SK-N-SH (cell line): ENCODE measurements around the gene POLR3B. TPM values are rescaled to one million over a fixed set of nuclear protein-coding genes. Genes with fewer than 3 reads are reported as not detected.

Experiments used
- CTCF ChIA-PET: fragments of 300-600, 350-600 bp; formaldehyde crosslinking; extraction: SDS; loops from one replicate; lab custom pipeline; 2021; lab: Yijun Ruan, JAX
- POLR2A ChIA-PET: fragments of 350-600 bp; sonication (Branson Sonifier 250); formaldehyde crosslinking; extraction: SDS; loops from one replicate; lab custom pipeline; 2020; ENCODE audit warnings: antibody characterized with exemption, inconsistent platforms; lab: Yijun Ruan, JAX
- DNase-seq: peaks from one replicate; pipeline ENCODE4 v3.0.0; 2012
- H2AFZ ChIP-seq: fragments of 200-600 bp; sonication (generic); 2 replicates; pipeline ENCODE4 v1.8.1; 2016; ENCODE audit warnings: antibody characterized with exemption, mild to moderate bottlenecking, low read depth
- H3F3A ChIP-seq: fragments of 200-600 bp; sonication (generic); replicated peaks from 2 replicates; pipeline ENCODE3; 2016; ENCODE audit warnings: antibody characterized with exemption, mild to moderate bottlenecking; ENCODE audit not compliant: insufficient read depth
- H3K27ac ChIP-seq, 2 experiments: fragments of 200-500 bp in 1 of 2; fragments of 200-600 bp in 1 of 2; sonication (Bioruptor generic) in 1 of 2; sonication (generic), shearing (Covaris generic) in 1 of 2; 2 replicates each; pipeline versions ENCODE4 v1.5.1 to v1.6.1; 2014 to 2016; ENCODE audit warnings: low read depth in 2 of 2, inconsistent platforms in 1 of 2, low read length in 1 of 2, mild to moderate bottlenecking in 1 of 2, mixed read lengths in 1 of 2
- H3K27me3 ChIP-seq: fragments of 200-600 bp; sonication (generic), shearing (Covaris generic); 2 replicates; pipeline ENCODE4 v1.6.1; 2016; ENCODE audit warnings: mixed run types; ENCODE audit not compliant: insufficient read depth
- H3K36me3 ChIP-seq, 2 experiments: fragments of 200-500 bp in 1 of 2; fragments of 200-600 bp in 1 of 2; sonication (Bioruptor generic) in 1 of 2; sonication (generic) in 1 of 2; replicated peaks in 1 of 2; 2 replicates each; pipeline versions ENCODE3 to v1.5.1; 2014 to 2016; ENCODE audit warnings: low read length in 1 of 2, mild to moderate bottlenecking in 1 of 2; ENCODE audit not compliant: insufficient read depth in 2 of 2, control insufficient read depth in 1 of 2
- H3K4me1 ChIP-seq, 2 experiments: fragments of 200-500 bp in 1 of 2; fragments of 200-600 bp in 1 of 2; sonication (Bioruptor generic) in 1 of 2; sonication (generic), shearing (Covaris generic) in 1 of 2; 2 replicates each; pipeline versions ENCODE4 v1.5.1 to v1.6.1; 2014 to 2016; ENCODE audit warnings: low read depth in 1 of 2, low read length in 1 of 2, mixed run types in 1 of 2; ENCODE audit not compliant: insufficient read depth in 2 of 2, control insufficient read depth in 1 of 2
- H3K4me2 ChIP-seq: fragments of 200-600 bp; sonication (generic), shearing (Covaris generic); 2 replicates; pipeline ENCODE4 v1.6.1; 2017; ENCODE audit warnings: mixed run types
- H3K4me3 ChIP-seq, 2 experiments: fragments of 200-500 bp in 1 of 2; fragments of 200-600 bp in 1 of 2; sonication (Bioruptor generic) in 1 of 2; sonication (generic), shearing (Covaris generic) in 1 of 2; 2 replicates each; pipeline versions ENCODE4 v1.5.1 to v1.8.1; 2014 to 2016; ENCODE audit warnings: low read depth in 2 of 2, inconsistent platforms in 1 of 2, low read length in 1 of 2, mild to moderate bottlenecking in 1 of 2, mixed read lengths in 1 of 2, moderate library complexity in 1 of 2
- H3K79me2 ChIP-seq: fragments of 200-600 bp; sonication (generic); 2 replicates; pipeline ENCODE4 v1.8.1; 2017; ENCODE audit warnings: mild to moderate bottlenecking; ENCODE audit not compliant: insufficient read depth
- H3K9ac ChIP-seq: fragments of 200-600 bp; sonication (generic); 2 replicates; pipeline ENCODE4 v1.6.1; 2017; ENCODE audit warnings: mixed run types
- H3K9me2 ChIP-seq: fragments of 200-600 bp; sonication (generic); 2 replicates; pipeline ENCODE4 v1.6.1; 2017; ENCODE audit warnings: mixed run types
- H3K9me3 ChIP-seq: fragments of 200-600 bp; sonication (generic); 2 replicates; pipeline ENCODE4 v1.6.1; 2017; ENCODE audit warnings: mixed run types, mild to moderate bottlenecking, moderate library complexity
- H4K20me1 ChIP-seq: fragments of 200-600 bp; sonication (generic); 2 replicates; pipeline ENCODE4 v1.6.1; 2017; ENCODE audit warnings: mild to moderate bottlenecking, mixed run types; ENCODE audit not compliant: insufficient read depth
- CTCF ChIP-seq: fragments of 200-600 bp; sonication (generic); IDR thresholded peaks from 2 replicates; pipeline ENCODE4 v1.6.1; 2017; ENCODE audit warnings: antibody characterized with exemption, mild to moderate bottlenecking, moderate library complexity
- EZH2phosphoT487 ChIP-seq: fragments of 200-600 bp; sonication (generic); IDR thresholded peaks from 2 replicates; pipeline ENCODE4 v1.6.1; 2017; ENCODE audit warnings: low read depth, mixed run types, mild to moderate bottlenecking, antibody characterized with exemption, moderate library complexity, borderline replicate concordance
- FOSL2 ChIP-seq: IDR thresholded peaks from 2 replicates; pipeline ENCODE4 v1.4.0; 2012; ENCODE audit warnings: low read depth, mild to moderate bottlenecking, moderate library complexity, borderline replicate concordance
- FOXJ3 ChIP-seq: sonication (generic); formaldehyde crosslinking; IDR thresholded peaks from 2 replicates; pipeline ENCODE4 v1.5.1; 2020; ENCODE audit warnings: mild to moderate bottlenecking, missing genetic modification reagents
- FOXM1 ChIP-seq: IDR thresholded peaks from 2 replicates; pipeline ENCODE4 v1.4.0; 2012; ENCODE audit warnings: low read depth, mild to moderate bottlenecking
- GABPA ChIP-seq: IDR thresholded peaks from 2 replicates; pipeline ENCODE4 v1.4.0; 2012; ENCODE audit warnings: low read depth, mild to moderate bottlenecking
- GATA2 ChIP-seq: sonication (generic); formaldehyde crosslinking; IDR thresholded peaks from 2 replicates; pipeline ENCODE4 v1.5.0; 2020; ENCODE audit warnings: mild to moderate bottlenecking, missing genetic modification reagents
- JUND ChIP-seq: IDR thresholded peaks from 2 replicates; pipeline ENCODE4 v1.4.0; 2012
- MEF2A ChIP-seq: IDR thresholded peaks from 2 replicates; pipeline ENCODE4 v1.4.0; 2012; ENCODE audit warnings: low read depth, borderline replicate concordance
- MXI1 ChIP-seq: IDR thresholded peaks from 2 replicates; pipeline ENCODE4 v1.6.1; 2012; ENCODE audit warnings: mild to moderate bottlenecking, low read depth, low read length, improper control_type of control experiment
- NFIC ChIP-seq: IDR thresholded peaks from 2 replicates; pipeline ENCODE4 v1.4.0; 2012; ENCODE audit warnings: borderline replicate concordance
- NRF1 ChIP-seq: IDR thresholded peaks from 2 replicates; pipeline ENCODE4 v1.6.1; 2012; ENCODE audit warnings: low read depth, mild to moderate bottlenecking, low read length
- PBX3 ChIP-seq: IDR thresholded peaks from 2 replicates; pipeline ENCODE4; 2012
- RCOR1 ChIP-seq: fragments of 150-350 bp; IDR thresholded peaks from 2 replicates; pipeline ENCODE4 v1.6.1; 2017; ENCODE audit warnings: antibody characterized with exemption, low read length
- RXRA ChIP-seq: IDR thresholded peaks from 2 replicates; pipeline ENCODE4 v1.4.0; 2012; ENCODE audit warnings: low read depth, mild to moderate bottlenecking, borderline replicate concordance
- SMC3 ChIP-seq: IDR thresholded peaks from 2 replicates; pipeline ENCODE4 v1.6.1; 2012; ENCODE audit warnings: low read depth, low read length, improper control_type of control experiment
- TCF12 ChIP-seq: IDR thresholded peaks from 2 replicates; pipeline ENCODE4 v1.4.0; 2012
- USF2 ChIP-seq: fragments of 150-350 bp; IDR thresholded peaks from 2 replicates; pipeline ENCODE4 v1.6.1; 2017; ENCODE audit warnings: antibody characterized with exemption, low read length, low read depth, borderline replicate concordance
- WGBS: methylation state at CpG from one replicate; pipeline ENCODE4 v1.1.6; 2017; ENCODE audit warnings: low lambda C conversion rate; 5-methylcytosine and 5-hydroxymethylcytosine counted together
- polyA plus RNA-seq, 3 experiments: library from polyadenylated mRNA; depleted of rRNA; stranded (reverse); fragments of >200 nt; gene quantifications; 2 replicates each; pipeline ENCODE4 v1.2.3, GENCODE V29; 2012
- TF ChIP-seq, protein P1 (sequence below): IDR thresholded peaks from 2 replicates; pipeline ENCODE4 v1.4.0; 2012; ENCODE audit warnings: low read depth, borderline replicate concordance
- TF ChIP-seq, protein P2 (sequence below): IDR thresholded peaks from 2 replicates; pipeline ENCODE4 v1.4.0; 2012; ENCODE audit warnings: low read depth, borderline replicate concordance

The POLR3B gene
- polyA plus RNA-seq, 1 of the 3 experiments (the other 2 are of a cell fraction) = 3.3 TPM

DNA sequence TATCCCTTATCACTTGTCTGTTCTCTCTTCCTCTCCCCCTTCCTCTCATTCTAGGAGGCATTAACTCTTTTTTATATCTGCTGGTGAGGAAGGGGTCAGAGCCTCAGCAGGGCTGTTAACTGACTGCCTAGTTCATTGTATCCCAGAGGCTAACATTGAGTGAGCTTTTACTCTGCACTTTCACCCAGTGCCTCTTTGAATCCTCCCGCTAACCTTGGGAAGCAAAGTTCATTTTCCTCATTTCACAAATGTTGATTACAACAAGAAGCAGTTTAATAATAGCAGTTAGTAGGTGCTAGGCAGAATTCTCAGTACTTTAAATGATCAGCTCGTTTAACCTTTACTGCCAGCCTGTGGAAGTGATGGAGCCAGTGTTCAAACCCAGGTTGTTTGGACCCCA lies 75.5 kb downstream of the POLR3B start:
- H3K4me1 ChIP-seq = no peaks in the 10 kb centered on the region
- H3K36me3 ChIP-seq = peaks cover 30 to 41% of the 10 kb centered on the region in 2 experiments
- POLR2A ChIA-PET = no interaction called here
- H2AFZ ChIP-seq = no peak overlapping the region
- no peak for DNase-seq
- H3K27me3 ChIP-seq = no peaks in the 10 kb centered on the region
- CTCF ChIA-PET = interaction anchor here (1.1 kb wide), 1 partner anchor 13 kb away, joined by 3 read pairs; no protein-coding TSS in a partner anchor
- no peaks in the 10 kb centered on the region for H3K9me2 ChIP-seq
- H4K20me1 ChIP-seq = no peaks in the 10 kb centered on the region
- no peaks in the 10 kb centered on the region for H3F3A ChIP-seq
- H3K4me2 ChIP-seq = no peak overlapping the region
- H3K79me2 ChIP-seq = no peaks in the 10 kb centered on the region
- 100% methylated on average over 2 of the region's 2 CpGs for WGBS
- TF ChIP-seq NRF1 (no peak), RCOR1 (no peak), FOSL2 (no peak), JUND (no peak), PBX3 (no peak), MXI1 (no peak), SMC3 (no peak), MEF2A (no peak), GATA2 (CRISPR knock-in tag) (no peak), RXRA (no peak), FOXJ3 (CRISPR knock-in tag) (no peak), GABPA (no peak), USF2 (no peak), EZH2phosphoT487 (no peak), NFIC (no peak), TCF12 (no peak)
- TF ChIP-seq, protein P1, sequence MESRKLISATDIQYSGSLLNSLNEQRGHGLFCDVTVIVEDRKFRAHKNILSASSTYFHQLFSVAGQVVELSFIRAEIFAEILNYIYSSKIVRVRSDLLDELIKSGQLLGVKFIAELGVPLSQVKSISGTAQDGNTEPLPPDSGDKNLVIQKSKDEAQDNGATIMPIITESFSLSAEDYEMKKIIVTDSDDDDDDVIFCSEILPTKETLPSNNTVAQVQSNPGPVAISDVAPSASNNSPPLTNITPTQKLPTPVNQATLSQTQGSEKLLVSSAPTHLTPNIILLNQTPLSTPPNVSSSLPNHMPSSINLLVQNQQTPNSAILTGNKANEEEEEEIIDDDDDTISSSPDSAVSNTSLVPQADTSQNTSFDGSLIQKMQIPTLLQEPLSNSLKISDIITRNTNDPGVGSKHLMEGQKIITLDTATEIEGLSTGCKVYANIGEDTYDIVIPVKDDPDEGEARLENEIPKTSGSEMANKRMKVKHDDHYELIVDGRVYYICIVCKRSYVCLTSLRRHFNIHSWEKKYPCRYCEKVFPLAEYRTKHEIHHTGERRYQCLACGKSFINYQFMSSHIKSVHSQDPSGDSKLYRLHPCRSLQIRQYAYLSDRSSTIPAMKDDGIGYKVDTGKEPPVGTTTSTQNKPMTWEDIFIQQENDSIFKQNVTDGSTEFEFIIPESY = no peak
- no peaks in the 10 kb centered on the region for H3K9me3 ChIP-seq
- H3K4me3 ChIP-seq = no peak overlapping the region
- H3K9ac ChIP-seq = no peak overlapping the region
- no peak overlapping the region for H3K27ac ChIP-seq

DNA sequence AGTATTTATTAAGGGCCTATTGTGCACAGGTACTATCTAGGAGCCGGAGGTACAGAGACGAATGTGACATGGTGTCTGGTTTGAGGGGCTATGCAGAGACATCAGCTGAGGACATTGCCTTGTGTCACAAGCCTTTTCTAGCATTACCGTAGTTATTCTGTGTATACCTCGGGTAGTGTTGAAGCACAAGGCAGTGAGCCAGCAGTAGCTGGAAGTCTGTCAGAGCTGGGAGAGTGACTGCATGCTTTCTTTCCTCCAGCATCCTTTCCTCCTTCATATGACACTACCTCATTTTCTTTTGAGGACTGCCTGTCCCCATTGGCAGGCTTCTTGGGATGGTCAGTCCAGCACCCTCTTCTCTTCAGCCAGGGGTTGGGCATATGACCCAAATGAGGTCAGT lies 77.0 kb downstream of the POLR3B start:
- TF ChIP-seq TCF12 (no peak), NRF1 (no peak), CTCF (no peak), FOXM1 (no peak), RCOR1 (no peak)
- TF ChIP-seq, protein P1 = no peak
- TF ChIP-seq, protein P2, sequence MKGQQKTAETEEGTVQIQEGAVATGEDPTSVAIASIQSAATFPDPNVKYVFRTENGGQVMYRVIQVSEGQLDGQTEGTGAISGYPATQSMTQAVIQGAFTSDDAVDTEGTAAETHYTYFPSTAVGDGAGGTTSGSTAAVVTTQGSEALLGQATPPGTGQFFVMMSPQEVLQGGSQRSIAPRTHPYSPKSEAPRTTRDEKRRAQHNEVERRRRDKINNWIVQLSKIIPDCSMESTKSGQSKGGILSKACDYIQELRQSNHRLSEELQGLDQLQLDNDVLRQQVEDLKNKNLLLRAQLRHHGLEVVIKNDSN = no peak
- H3K9me2 ChIP-seq = no peaks in the 10 kb centered on the region
- H3K27me3 ChIP-seq = no peaks in the 10 kb centered on the region
- no peak overlapping the region for H3K27ac ChIP-seq
- CTCF ChIA-PET = interaction anchor here (0.9 kb wide), 1 partner anchor 17 kb away, joined by 3 read pairs; no protein-coding TSS in a partner anchor
- H3K4me2 ChIP-seq = no peak overlapping the region
- no peak overlapping the region for H3K9ac ChIP-seq
- H4K20me1 ChIP-seq = no peaks in the 10 kb centered on the region
- H2AFZ ChIP-seq = no peak overlapping the region
- DNase-seq = no peak
- H3K4me1 ChIP-seq = no peaks in the 10 kb centered on the region
- POLR2A ChIA-PET = no interaction called here
- peaks cover 27 to 41% of the 10 kb centered on the region in 2 experiments for H3K36me3 ChIP-seq
- H3K4me3 ChIP-seq = no peak overlapping the region
- WGBS = 98% methylated on average over 4 of the region's 4 CpGs
- no peaks in the 10 kb centered on the region for H3F3A ChIP-seq
- H3K9me3 ChIP-seq = no peaks in the 10 kb centered on the region
- H3K79me2 ChIP-seq = no peaks in the 10 kb centered on the region
